Activated T-cell treated with anti-CD3 and anti-CD28 coated beads, Interleukin-2, amount 50 U/mL, for 48 hours (primary cell): ENCODE measurements around the gene SCAF1.

ENCODE experiments used
- DNase-seq, 2 experiments: peaks; one replicate each; pipeline ENCODE4 v3.0.0-alpha.2; 2020

SCAF1 gene

GRCh38 chr19:49686503-49687088, 44.6 kb downstream of the SCAF1 start:
- no peak for DNase-seq

DNA sequence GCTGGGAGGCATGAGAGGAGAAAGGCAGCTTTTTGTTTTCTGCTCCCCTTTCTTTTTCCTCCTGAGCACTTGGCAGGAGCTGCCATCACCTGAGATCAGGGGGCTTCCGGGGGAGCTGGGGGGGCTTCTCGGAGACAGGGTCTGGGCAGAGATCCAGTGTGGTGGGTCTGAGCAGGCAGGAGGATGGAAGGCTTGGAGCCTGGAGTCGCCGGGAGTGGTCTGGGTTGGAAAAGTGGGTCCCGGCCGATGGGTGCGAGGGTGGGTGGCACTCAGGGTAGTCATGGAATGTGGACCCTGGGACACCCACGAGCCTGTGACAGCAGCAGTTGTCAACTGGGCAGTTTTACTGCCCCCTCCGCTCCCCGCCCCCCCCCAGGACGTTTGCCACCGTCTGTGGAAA, 45.1 kb downstream of the SCAF1 start:
- DNase-seq, result no peak

DNA sequence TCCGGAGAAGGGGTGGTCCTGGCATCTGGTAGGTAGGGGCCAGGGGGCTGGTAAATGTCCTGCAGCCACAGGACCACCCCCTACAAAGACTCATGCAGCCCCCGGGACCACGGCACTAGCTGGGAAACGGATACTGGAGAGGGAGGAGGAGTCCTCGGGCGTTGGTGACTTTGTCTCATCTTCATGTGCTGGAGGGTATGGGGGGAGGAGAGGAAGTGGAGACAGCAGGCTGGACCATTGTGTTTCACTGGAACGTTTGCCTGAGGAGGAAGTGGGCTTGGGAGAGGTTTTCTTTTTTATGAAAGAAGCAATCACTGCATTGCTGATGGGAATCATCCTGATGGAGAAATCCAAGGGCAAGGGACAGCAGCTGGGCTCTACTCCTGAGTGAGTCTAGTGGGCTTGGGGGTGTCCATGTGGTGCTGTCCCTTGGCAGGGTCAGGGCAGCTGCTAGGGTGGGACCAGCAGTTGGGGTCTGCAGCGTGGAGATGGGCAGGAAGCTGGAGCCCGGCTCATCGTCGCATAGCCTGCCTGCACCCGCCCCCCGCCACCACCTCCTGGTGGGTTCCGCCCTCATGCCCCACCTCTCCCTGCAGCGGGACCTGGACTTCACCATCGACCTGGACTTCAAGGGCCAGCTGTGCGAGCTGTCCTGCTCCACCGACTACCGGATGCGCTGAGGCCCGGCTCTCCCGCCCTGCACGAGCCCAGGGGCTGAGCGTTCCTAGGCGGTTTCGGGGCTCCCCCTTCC, 45.7 kb downstream of the SCAF1 start:
- DNase-seq, result no peak

DNA sequence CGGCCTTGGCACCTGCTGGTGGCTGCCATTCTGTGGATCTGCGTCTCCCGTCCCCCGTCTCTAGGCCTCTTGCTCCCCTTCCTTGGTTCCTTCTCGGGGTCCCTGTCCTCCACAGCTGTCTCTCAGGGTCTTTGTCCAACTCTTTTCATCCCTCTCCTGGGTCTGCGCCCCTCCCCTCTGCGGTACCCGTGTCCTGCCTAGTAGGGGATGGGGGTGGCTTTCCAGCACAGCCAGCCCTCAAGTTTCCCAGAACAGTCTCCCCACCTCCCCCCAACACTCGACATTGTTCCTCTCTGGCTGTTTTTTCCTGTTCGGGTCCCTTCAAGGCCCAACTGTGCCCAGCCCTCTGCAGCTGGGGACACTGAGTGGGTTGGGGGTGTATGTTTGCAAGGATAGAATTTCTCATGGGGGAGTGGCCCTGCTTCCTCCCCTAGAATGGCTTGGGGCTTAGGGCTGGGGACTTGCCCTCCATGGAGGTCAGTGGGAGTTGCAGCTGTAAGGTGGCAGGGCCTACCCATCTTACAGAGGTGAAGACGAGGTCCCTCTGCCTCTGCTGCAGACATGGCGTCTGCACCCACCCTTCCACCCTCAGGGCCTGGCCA, 46.6 kb downstream of the SCAF1 start:
- peak in 1 of 2 experiments; percentile 36 for DNase-seq

GRCh38 chr19:49689133-49690078, 47.4 kb downstream of the SCAF1 start, which contains the start of gene ADM5:
Gene ADM5 (plus strand): TSS chr19:49689594. CDS start chr19:49689838, 244 bp downstream.
- DNase-seq, result peak; percentile 63 to 70

GRCh38 chr19:49690079-49690655, 48.2 kb downstream of the SCAF1 start:
- peak in 1 of 2 experiments; percentile 37 for DNase-seq

- DNase-seq, result peak; percentile 78 to 80
These were observed 48.7 kb downstream of the SCAF1 start, which contains the start of gene CPT1C for GRCh38 chr19:49690656-49691242. Gene CPT1C (plus strand): TSS chr19:49691116. CDS start chr19:49692253, 1,137 bp downstream.

DNA sequence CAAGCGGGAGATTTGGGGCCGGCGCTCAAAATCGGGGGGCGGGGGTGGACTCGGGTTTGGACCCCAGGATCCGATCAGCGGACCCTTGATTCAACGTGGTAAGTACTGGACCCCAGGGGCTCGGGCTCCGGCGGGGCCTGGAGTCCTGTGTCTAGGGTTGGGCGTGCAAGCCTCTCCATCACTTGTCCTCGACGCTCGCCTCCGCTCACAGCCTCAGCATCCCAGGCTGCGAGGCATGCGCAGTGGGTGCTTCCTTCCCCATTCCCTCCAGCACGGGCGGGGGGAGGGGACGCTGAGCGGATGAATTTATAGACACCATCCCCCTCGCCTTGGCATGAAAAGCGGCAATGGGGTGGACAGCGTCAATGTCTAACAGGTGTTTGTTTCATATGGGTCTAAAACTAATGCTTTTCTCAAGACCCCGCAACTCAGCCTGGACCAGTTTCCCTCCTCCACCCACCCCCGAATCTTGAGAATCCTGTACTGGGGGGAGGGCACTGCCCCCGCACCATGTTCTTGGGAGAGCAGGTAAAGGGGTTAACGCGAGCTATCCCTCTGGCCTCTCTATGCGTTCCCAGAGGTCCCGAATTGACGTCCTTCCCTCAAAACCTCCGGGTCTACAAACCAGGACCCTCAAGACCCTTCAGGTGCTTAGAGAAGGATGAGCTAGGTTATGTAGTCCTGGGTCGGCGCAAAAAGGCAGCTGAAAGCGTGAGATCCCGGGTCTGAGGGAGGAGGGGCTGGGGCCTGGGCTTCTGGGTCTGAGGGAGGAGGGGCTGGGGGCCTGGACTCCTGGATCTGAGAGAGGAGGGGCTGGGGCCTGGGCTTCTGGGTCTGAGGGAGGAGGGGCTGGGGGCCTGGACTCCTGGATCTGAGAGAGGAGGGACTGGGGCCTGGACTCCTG, 49.5 kb downstream of the SCAF1 start:
- DNase-seq, result peak; percentile 69 to 70

DNA sequence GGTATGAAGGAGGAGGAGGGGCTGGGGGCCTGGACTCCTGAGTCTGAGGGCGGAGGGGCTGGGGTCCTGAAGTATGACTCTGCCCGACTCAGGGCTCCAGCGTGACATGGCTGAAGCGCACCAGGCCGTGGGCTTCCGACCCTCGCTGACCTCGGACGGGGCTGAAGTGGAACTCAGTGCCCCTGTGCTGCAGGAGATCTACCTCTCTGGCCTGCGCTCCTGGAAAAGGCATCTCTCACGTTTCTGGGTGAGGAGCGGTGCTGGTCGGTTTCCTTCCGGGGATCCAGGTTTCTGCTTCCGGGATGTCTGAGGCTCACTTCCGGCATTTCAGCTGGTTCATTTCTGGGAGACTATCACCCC, 50.1 kb downstream of the SCAF1 start:
- DNase-seq, result no peak

DNA sequence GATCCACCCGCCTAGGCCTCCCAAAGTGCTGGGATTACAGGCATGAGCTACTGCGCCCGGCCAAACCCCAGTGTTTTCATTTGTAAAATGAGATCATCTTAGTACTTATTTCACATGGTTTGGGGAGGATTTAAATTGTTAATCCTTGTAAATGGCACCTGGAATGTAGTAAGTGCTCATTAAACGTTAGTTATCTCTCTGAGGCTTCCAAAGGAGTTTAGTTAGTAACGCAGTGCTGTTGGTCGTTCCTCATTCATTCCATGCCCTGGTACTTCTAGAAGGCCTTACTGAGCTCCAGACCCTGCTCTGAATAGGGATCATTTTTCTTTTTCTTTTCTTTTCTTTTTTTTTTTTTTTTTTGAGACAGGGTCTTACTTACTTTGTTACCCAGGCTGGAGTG, 54.1 kb downstream of the SCAF1 start:
- no peak for DNase-seq

DNA sequence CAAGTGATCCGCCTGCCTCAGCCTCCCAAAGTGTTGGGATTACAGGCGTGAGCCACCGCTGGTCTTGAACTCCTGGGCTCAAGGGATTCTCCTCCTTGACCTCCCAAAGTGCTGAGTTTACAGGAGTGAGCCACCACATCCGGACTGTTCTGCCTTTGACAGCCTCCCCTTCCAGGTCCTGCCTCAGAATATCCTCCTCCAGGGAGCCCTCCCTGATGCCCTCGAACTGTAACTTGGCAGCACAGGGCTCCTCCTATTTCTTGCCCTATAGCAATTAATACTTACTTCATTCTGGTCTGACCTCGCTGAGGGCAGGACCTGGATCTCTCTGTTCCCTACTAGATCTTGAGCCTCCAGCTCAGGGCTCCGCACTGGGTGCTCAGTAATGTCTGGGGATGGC, 54.9 kb downstream of the SCAF1 start:
- no peak for DNase-seq

- no peak for DNase-seq
These were observed 57.4 kb downstream of the SCAF1 start for GRCh38 chr19:49699364-49699763.

- no peak for DNase-seq
These were observed 58.6 kb downstream of the SCAF1 start for GRCh38 chr19:49700563-49700962.

- no peak for DNase-seq
These were observed 59.3 kb downstream of the SCAF1 start for GRCh38 chr19:49701271-49701786.

DNA sequence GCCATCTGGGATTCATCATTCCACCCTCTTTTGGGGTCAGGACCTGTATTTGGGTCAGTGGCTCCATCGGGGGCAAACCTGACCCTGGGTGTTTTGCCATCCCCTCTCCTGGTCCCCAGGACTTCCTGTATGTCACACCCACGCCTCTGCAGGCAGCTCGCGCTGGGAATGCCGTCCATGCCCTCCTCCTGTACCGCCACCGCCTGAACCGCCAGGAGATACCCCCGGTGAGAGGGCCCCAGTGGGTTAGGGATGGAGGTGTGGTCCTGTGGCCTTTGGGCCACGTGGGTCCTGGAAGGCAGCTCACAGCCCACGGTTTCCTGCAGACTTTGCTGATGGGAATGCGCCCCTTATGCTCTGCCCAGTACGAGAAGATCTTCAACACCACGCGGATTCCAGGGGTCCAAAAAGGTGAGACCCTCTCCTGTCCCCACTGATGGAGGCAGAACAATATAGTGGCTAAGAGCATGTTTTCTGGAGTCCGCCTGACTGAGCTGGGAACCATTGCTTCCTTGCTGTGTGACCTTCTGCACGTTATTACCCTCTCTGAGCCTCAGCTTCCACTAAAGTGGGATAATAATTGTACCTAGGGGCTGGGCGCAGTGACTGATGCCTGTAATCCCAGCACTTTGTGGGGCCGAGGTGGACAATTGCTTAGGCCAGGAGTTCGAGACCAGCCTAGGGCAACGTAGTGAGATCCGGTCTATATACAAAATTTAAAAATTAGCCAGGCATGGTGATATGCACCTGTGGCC, 63.1 kb downstream of the SCAF1 start:
- DNase-seq, result no peak

GRCh38 chr19:49705919-49706318, 63.9 kb downstream of the SCAF1 start:
- no peak for DNase-seq
